ENCODE measurements around the gene CDCA4.

CDCA4 gene

DNA sequence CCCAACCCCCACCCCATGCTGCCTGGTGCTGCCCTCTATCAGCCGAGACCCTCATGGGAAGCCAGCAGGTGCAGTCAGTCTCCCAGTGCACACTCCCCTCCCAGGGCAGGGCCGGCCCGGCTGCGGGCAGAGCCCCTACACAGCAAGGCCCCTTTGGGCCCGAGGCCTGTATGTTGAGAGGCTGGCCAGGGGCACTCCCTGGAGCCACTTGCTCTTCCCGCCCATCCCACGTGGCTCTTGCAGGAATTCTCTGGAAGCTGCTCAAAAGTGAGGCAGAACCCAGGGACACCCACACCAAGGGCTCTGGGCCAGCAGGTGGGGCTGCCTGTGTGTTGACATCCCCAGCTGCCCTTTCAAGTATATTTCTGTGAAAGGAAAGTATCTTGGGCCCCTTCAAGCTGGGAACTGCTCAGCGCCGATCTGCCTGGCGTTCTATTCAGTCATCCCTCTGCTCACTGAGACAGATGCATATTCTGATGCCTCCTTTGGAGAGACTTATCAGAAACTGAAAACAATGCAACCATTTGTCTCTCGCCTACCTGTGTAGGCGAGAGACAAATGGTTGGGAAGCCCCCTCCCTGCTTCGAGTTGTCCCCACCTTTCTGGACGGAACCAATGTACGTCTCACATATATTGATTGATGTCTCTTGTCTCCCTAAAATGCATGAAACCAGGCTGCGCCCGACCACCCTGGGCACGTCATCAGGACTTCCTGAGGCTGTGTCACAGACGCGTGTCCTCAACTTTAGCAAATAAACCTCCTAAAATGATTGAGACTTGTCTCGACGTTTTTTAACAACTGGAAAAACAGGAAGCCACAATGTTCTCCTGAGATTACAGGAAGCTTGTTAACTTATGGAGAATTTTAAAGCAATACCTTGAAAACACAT lies 38.4 kb upstream of the CDCA4 start:
- in situ Hi-C loops (cut with HindIII; ENCODE audit: low sequenced_read_pairs) = loop anchor here (10.0 kb wide), 1 partner anchor 124 kb away; no protein-coding TSS in a partner anchor

DNA sequence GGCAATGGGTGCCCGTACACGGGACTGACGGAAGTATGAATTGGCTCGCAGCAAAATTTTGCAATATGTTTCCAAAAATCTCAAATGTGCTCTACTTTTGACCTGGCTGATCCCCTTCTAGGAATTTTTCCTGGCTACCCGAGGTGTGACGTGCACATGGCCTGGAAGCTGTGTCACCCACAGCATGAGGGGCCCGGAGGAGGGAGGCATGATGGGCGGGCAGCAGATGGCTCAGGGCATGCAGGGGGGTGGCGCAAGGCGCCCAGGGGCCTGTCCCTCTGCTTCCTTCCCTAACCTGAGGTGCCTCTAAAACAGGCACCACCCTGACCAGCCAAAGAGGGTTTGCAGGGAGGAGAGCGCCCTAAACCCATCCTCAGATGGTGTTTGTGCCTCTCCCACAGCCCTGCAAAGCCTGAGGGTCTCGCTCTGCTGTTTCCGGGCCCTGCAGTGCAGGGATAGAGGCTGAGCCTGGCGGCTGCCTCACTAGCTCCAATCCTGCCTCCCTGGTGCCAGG lies 37.7 kb upstream of the CDCA4 start:
- in situ Hi-C loops (cut with HindIII; ENCODE audit: low sequenced_read_pairs) = loop anchor here (10.0 kb wide), 1 partner anchor 124 kb away; no protein-coding TSS in a partner anchor

DNA sequence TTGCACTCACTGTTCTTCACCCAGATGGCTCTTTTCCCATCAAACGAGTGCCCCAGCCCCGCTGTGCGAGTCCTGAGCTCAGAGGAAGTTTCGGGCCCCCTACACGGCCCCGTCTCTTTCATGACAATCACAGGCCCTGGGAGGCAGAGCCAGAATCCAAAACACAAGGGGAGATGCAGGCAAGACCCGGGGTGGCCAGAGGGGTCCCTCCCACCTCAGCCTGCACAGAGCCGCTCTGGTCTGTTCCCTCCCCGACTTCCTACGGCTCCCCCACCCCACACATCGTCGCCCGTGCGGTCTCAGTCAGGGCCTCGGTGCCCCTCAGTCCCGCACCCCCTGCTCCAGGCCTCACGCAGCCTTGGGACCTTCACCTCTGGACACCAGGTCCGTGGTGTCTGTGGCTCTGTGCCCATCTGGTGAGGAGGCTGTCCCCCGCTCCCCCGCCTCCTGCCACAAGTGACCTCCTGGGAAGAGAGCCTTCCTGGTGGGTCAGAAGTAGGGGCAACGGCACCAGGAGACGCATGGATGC lies 35.5 kb upstream of the CDCA4 start:
- in situ Hi-C loops (cut with HindIII; ENCODE audit: low sequenced_read_pairs) = loop anchor here (10.0 kb wide), 1 partner anchor 122 kb away; no protein-coding TSS in a partner anchor

DNA sequence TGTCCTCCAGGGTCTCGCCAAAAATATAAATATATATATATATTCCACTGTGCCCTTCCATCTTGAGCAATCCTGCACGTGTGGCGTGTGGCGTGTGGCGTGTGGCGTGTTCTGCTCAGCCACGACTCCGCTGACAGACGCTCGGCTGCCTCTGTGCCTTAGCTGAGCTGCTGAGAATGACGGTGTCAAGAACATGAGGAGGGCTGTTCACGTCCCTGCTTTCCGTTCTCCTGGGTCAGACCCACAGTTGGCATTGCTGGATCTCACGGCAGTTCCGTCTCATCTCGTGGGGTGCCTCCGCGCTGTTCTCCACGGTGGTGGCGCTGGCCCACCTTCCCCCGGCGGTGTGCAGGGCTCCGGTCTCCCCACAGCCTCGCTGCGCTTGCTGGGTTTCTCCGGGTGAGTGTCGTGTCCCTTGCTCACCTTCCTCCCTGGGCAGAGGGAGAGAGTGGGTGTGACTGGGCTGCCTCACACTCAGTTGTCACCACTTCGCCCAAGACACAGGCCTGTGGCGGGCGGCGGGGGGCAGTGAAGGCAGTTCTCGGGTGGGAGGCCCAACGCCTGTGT lies 34.9 kb upstream of the CDCA4 start:
- in situ Hi-C loops (cut with HindIII; ENCODE audit: low sequenced_read_pairs) = loop anchor here (10.0 kb wide), 1 partner anchor 121 kb away; no protein-coding TSS in a partner anchor

DNA sequence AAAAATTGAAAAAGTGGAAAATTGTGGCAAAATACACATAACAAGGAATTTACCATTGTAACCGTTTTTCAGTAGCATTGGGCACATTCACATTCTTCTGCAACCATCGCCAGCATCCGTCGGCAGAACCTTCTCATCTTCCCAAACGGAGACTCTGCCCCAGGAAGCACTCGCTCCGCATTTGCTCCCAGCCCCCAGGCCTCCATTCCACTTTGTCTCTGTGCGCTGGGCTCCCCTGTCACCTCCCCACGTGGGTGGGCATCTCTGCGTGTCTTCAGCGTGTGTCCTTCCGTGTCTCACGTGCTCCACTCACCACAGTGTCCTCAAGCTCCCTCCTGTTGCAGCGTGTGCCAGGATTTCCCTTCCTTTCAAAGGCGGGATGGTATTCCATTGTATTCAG lies 34.5 kb upstream of the CDCA4 start:
- in situ Hi-C loops (cut with HindIII; ENCODE audit: low sequenced_read_pairs) = loop anchor here (10.0 kb wide), 1 partner anchor 121 kb away; no protein-coding TSS in a partner anchor

DNA sequence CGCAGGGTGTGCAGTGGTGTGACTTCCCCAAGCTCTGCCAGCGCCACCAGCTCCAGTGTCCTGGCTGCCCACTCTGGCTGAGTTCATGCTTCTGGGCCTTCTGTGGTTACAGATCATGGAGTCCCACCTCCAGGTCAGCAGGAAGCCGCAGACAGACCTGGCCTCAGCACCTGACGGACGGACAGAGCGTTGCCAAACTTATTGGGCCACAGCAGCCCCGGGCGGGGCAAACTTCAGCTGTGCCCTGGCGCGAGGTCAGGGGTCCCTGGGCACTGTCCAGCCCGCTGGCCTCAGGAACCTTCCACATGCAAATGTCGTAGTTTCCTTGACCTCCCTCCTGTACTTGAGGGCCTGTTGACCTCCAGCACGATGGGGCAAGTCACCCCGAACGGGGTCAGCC lies 33.1 kb upstream of the CDCA4 start:
- in situ Hi-C loops (cut with HindIII; ENCODE audit: low sequenced_read_pairs) = loop anchor here (10.0 kb wide), 1 partner anchor 119 kb away; no protein-coding TSS in a partner anchor

DNA sequence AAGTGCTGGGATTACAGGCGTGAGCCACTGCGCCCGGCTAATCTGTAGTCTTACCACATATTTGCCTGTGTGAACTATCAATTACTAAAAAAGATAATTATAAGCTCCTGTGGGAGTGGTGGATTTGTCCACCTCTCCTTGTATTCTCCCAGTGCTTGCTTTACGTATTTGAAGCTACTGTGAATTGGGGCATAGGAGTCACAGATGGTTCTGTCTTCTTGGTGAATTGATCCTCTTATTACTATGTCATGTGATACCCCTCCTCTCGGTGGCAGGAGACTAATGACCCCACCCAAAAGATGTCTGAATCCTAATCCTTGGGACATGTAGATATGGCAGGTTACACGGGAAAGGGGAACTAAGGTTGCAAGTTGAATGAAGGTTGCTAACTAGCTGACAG lies 32.5 kb upstream of the CDCA4 start:
- in situ Hi-C loops (cut with HindIII; ENCODE audit: low sequenced_read_pairs) = loop anchor here (10.0 kb wide), 1 partner anchor 119 kb away; no protein-coding TSS in a partner anchor

DNA sequence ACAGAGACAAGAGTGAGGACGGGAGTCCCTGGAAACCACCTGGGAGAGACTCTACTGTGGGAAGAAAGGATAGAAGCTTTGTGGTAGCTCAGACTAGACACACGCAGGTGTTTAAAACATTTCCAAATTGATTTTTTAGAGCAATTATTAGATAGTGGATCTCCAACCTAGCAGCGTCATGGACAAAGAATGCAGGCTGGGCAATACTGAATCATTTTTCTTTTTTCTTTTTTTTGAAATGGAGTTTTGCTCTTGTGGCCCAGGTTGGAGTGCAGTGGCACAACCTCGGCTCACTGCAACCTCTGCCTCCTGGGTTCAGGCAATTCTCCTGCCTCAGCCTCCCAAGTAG lies 31.2 kb upstream of the CDCA4 start:
- in situ Hi-C loops (cut with HindIII; ENCODE audit: low sequenced_read_pairs) = loop anchor here (10.0 kb wide), 1 partner anchor 117 kb away; no protein-coding TSS in a partner anchor

DNA sequence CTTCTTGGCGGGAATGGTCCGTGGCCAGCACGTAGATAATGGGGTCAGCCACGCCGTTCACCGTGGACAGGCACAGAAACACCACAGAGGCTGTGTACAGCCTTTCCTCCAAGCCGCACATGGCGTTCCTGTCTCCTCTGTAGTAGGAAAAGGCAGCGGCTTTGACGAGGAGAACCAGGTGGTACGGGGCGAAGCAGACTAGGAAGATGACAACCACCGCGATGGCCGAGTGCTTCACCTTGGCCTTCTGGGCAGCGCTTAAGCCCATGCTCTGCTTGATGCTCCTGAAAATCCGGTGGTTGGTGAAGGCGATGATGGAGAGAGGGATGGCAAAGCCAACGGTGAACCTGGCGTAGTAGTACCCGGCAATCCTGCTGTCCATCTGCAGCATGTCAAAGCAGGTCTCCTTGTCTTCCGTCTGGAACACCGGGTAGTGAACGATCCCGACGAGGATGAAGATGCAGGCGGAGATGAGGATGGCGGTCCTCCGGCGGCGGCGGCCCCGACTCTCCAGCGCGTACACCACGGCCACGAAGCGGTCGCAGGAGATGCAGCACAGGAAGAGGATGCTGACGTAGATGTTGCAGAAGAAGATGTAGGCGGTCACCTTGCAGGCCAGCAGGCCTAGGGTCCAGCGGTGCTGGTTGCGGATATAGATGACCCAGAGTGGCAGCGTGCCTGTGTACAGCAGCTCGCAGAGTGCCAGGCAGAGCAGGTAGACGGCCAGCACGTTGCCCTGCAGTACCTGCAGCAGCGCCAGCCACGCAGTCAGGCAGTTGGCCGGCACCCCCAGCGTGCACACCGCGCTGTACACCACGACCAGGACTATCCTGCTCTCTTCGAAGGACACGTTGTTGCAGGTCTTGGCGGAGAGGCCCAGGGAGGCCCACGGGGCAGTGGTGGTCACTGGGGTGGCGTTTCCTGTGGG lies 30.6 kb upstream of the CDCA4 start:
- in situ Hi-C loops (cut with HindIII; ENCODE audit: low sequenced_read_pairs) = loop anchor here (10.0 kb wide), 1 partner anchor 117 kb away; no protein-coding TSS in a partner anchor

DNA sequence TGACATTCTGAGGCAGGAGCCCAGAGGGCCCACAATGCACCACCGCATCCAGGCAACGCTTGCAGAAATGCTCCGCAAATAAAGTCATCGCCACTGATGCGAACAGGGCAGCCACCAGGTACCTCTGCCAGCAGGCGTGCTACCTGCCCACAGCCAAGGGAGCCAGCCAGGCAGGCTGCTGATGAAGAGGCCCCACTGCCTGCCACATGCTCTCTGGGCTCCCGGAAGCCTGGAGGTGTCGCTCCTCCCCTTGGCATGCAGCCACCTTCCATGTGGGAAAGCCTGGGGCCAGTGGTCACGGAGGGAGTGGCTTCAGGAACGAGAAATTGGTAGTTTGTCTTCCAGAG lies 29.6 kb upstream of the CDCA4 start:
- in situ Hi-C loops (cut with HindIII; ENCODE audit: low sequenced_read_pairs) = loop anchor here (10.0 kb wide), 1 partner anchor 116 kb away; no protein-coding TSS in a partner anchor

DNA sequence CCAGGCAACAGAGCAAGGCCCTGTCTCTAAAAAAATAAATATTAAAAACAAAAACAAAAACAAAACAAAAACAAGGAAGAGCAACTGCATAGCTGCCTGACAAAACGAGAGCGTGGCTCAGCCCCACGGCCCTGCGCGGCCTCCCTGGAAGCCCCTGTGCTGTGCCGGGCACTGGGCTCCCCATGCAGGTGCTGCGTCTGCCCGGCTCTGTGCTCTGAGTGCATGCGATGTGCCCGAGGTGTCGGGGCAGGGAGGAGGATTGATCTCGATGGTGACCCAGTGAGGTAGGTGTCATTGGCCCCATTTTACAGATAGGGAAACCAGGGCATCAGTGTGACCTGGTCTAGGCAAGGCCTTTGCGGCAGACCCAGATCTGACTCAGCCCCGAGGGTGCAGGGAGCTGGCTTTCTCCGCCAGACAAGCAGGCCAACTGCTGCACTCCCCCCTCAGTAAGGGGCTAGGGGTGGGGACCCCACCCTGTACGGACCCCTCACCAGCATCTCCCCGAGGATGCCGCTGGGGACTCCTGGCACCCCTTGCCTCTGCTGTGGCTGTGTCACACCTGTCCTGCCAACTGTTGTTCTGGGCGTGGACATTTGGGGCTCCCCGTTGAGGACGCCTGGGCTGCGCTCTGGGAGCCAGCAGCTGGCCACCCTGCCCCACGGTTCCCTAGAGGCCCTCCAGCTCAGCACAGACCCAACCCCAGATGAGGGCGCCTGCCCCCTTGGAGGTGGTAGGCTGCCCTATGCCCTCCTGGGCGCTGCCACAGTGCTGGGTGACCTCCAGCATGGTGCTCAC lies 29.1 kb upstream of the CDCA4 start:
- in situ Hi-C loops (cut with HindIII; ENCODE audit: low sequenced_read_pairs) = loop anchor here (10.0 kb wide), 1 partner anchor 115 kb away; no protein-coding TSS in a partner anchor

DNA sequence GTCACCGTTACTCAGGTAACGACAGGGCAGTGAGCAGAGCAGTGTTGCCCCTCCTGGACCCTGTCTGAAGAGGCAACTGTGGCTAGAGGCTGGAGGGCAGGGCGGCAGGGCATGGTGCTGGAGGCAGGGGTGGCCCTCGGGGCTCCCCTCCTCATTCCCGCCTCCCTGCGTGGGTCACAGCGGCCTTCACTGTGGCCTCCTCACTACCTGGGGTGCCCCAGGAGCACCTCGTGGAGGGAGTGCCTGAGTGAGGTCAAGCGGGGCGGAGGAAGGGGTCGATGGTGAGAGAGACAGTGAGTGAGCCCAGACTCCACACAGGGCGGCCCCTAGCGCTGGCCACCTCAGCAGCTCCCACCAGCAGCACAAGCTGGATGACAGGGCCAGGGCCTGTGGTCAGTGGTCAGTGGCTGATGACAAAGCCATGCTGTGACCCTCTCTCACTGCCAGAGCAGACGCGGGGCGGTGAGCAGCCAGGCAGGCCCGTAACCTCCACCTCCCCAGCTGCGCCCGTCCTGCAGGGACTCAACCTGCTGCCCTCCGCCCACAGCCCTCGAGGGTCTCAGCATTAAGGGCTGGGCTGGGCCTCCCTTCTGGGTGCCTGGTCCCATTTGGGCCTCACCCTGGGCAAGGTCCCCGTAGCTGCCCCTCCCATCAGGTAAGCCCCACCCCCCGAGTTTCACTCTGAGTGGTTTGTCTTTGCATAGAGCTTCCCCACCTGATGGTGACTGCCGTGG lies 26.6 kb upstream of the CDCA4 start:
- in situ Hi-C loops (cut with HindIII; ENCODE audit: low sequenced_read_pairs) = no loop called here

DNA sequence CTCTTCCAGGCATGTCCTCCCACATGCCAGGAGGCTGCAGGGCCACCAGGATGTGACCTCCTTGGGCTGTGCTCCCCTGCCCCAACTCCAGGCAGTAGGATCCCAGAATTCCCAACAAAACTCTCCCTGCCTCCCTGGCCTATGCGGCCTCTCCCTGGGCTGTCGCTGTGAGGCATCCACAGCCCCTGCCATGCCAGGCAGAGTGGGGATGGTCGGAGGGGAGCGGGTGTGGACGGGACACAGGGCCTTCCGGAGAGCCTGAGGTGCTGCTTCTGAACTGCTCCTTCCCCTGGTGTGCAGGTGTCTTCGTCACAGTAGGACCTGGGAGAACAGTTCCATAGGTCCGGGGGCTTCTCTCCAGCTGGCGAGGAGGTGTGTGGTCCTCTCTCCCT lies 26.0 kb upstream of the CDCA4 start:
- in situ Hi-C loops (cut with HindIII; ENCODE audit: low sequenced_read_pairs) = no loop called here

DNA sequence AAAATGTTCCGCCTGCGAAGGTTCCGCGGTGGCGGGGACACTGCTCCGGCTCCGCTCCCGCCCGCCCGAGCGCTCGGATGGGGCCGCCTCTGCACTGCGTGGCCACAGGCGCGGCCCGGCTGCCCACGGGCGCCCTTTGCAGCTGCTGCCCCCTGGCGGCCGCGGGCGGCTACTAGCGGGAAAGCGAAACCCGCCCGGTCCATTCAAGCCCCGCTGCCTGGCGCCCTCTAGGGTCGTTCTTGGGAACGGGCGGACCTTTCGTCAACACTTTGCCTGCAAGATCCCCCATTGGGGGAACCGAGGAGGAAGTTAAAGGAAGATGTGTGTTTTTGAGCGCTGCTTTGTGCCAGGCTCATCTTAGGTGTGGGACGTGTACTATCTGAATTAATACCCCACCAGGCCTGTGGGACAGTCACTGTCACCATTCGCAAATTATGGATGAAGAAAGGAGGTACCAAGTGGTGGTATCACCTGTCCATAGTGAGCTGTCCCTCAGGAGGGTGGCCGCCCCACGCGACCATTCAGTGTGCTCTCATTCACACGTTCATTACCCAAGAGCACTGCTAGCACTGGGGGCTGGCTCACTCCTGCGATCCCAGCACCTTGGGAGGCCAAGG lies 24.9 kb upstream of the CDCA4 start:
- in situ Hi-C loops (cut with HindIII; ENCODE audit: low sequenced_read_pairs) = no loop called here

DNA sequence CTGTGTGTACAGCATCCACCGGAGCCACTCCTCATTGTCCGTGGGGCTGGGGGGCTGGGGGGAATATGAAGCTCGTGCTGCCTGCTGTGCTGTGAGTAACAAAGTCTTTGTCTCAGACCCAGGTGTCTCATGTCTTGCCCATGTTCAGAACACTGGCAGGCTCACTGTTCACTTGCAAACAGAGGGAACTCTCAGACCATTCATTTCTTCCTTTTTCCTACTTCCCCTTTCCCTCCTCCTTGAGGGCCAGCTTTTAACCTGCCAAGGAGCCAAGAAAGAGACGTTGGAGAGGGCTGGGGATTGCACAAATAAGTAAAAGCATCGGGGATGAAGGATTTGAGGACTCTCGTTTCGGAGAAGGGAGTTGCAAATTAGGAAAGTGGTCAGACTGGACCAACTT lies 22.8 kb upstream of the CDCA4 start:
- in situ Hi-C loops (cut with HindIII; ENCODE audit: low sequenced_read_pairs) = no loop called here

DNA sequence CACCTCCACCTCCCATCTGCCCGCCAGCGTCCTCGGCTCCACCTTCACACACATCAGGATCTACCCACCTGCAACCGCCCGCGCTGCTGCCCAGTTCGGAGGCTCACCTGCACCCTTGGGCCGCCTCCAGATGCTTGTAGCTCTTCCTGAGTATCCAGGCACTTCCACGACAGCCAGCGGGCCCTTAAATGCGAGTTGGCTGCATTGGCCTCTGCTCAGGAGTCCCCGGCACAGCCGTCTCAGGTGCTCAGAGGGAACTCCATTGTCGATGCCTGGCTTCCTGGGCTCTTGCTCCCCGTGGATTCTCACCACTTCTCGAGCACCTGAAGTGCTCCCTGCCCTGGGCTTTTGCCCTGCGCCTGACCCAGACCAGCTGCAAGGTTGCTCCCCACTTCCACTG lies 21.9 kb upstream of the CDCA4 start:
- in situ Hi-C loops (cut with HindIII; ENCODE audit: low sequenced_read_pairs) = no loop called here

DNA sequence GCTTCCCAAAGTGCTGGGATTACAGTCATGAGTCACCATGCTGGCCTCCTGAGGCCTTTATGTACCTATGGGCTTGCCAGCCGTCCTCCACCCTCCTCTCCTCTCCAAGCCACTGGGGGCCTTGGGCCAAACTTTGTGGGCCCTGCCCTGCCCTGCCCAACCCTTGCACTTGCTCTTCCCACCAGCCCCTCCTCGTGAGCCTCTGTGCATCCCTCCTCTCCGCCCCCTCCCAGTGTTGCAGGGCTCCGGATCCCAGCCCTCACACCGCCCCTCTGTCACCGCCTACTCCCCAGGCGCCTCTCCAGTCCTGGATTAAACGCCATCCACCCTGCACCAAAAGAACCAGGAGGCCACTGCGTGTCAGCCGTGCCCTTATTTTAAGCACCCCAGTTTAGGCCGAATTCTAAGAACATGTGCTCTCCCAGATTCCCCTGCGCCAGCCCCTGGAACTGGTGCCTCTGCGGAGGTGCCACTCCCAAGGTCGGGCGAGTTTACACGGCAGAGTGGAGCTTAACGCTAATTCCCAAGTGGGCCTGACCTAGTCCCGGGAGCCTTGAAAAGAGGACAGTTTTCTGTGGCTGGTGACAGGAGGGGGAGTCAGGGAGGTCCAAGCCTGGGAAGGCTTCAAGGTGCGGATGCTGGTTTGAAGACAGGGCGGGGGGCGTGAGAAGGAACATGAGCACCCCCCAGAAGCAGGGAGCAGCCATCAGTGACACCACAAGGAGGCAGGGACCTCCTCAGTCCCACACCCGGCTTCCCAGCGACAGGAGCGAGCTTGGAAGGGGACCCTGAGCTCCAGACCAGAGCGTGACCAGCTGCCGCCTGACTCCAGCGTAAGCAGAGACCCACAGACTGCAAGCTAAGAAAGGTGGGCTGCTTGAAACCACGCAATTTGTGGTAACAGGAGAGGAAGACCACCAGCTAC lies 21.2 kb upstream of the CDCA4 start:
- in situ Hi-C loops (cut with HindIII; ENCODE audit: low sequenced_read_pairs) = no loop called here

All from DLD1 (cell line).